Breast epithelium (tissue), 4 donors: ENCODE measurements around the gene ALDH6A1. TPM values are rescaled to one million over a fixed set of nuclear protein-coding genes. Genes with fewer than 3 reads are reported as not detected.

Experiments used
- DNase-seq, 2 donors: peaks; one replicate each; pipeline ENCODE4 v3.0.0-alpha.2; 2019; ENCODE audit warnings: low spot score in 2 of 2
- H3K27ac ChIP-seq, 2 donors: fragments of 200-600 bp; sonication (generic) in 1 of 2; one replicate each; pipeline ENCODE4 v1.5.1; 2016 to 2019; ENCODE audit warnings: mild to moderate bottlenecking in 1 of 2
- H3K27me3 ChIP-seq, 2 donors: fragments of 200-600 bp; sonication (generic) in 1 of 2; one replicate each; pipeline versions ENCODE4 v1.5.1 to v1.6.0; 2017 to 2019; ENCODE audit warnings: control low read depth in 1 of 2, mild to moderate bottlenecking in 1 of 2
- H3K36me3 ChIP-seq: fragments of 200-600 bp; one replicate; pipeline ENCODE4 v1.5.1; 2019
- H3K4me1 ChIP-seq, 2 donors: fragments of 200-600 bp; sonication (generic); one replicate each; pipeline ENCODE4 v1.5.1; 2016 to 2019; ENCODE audit warnings: control low read depth in 1 of 2
- H3K4me3 ChIP-seq, 3 donors: fragments of 200-600 bp; sonication (generic); 1 replicate in 2 of 3; 2 replicates in 1 of 3; pipeline ENCODE4 v1.5.1; 2016 to 2019; ENCODE audit warnings: mild to moderate bottlenecking in 3 of 3, moderate library complexity in 2 of 3
- H3K9me3 ChIP-seq, 2 donors: fragments of 200-600 bp; sonication (generic) in 1 of 2; one replicate each; pipeline ENCODE4 v1.5.1; 2016 to 2019; ENCODE audit warnings: control low read depth in 1 of 2
- CTCF ChIP-seq, 3 donors: fragments of 450-650 bp; IDR thresholded peaks; one replicate each; pipeline ENCODE4 v1.5.1; 2016 to 2017; ENCODE audit warnings: antibody characterized with exemption in 3 of 3, mild to moderate bottlenecking in 3 of 3, moderate library complexity in 3 of 3
- POLR2A ChIP-seq: fragments of 450-650 bp; IDR thresholded peaks from one replicate; pipeline ENCODE4 v1.6.1; 2016; ENCODE audit warnings: antibody characterized with exemption, mild to moderate bottlenecking, moderate library complexity
- POLR2AphosphoS5 ChIP-seq, 3 donors: sonication (generic); formaldehyde crosslinking; IDR thresholded peaks; one replicate each; pipeline ENCODE4 v1.6.1; 2017; ENCODE audit warnings: antibody characterized with exemption in 3 of 3
- intact Hi-C: fragments of 100-400 bp; cut with DNase I; formaldehyde crosslinking; loops from one replicate; pipeline ENCODE4 v1.15.1; 2023; ENCODE audit warnings: low total_unique reads
- total RNA-seq, 3 donors: library from RNA; depleted of rRNA; stranded (reverse); fragments of >200 nt; gene quantifications; one replicate each; pipeline ENCODE4 v1.1.0, GENCODE V29; 2016

ALDH6A1 gene
- total RNA-seq, 3 donors from 2014 or later, result 26.9 to 78.9 (median 40.7) TPM

DNA sequence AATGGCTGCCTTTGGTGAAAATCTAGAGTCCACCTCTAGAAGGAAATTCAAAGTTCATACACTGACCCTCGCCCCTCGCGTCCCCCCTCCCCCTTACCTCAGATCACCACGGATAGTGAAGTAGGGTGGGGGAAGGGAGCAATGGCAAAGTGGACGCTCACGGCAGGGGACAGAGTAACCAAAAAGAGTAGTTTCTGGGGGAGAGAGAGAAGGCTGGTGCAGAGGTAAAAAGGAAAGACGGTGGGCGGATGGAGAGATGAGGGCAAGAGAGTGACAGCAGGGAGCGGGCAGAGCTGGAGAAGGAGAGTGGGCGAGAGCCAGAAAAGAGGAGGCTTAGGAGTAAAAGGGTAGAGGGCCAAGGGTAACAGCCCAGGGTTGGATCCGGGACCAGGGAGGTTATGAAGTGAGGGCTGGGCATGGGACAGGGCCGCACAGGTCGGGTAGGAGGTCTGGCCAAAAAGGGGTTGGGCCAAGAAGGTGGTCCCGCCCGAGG lies 423 bp downstream of the ALDH6A1 start:
- Histone ChIP-seq H3K27me3 (no peaks in the 10 kb centered on the region), H3K9me3 (no peaks in the 10 kb centered on the region), H3K36me3 (no peaks in the 10 kb centered on the region), H3K4me1 (peaks cover 0 to 5% of the 10 kb centered on the region in 2 donors), H3K4me3 (peak overlapping the region; percentile 77 to 89 (median 85)), H3K27ac (peak overlapping the region; percentile 89 to 95)
- TF ChIP-seq POLR2AphosphoS5 (IDR thresholded peaks at IDR 0.05) (no peak), CTCF (IDR thresholded peaks at IDR 0.05) (no peak), POLR2A (no peak)
- peak in 1 of 2 donors; percentile 20 for DNase-seq
- intact Hi-C loops, result no loop called here

GRCh38 chr14:74083161-74083560 lies 1.1 kb downstream of the ALDH6A1 start:
- Histone ChIP-seq H3K27me3 (no peaks in the 10 kb centered on the region), H3K27ac (peak overlapping the region; percentile 89 to 95), H3K4me1 (peaks cover 0 to 5% of the 10 kb centered on the region in 2 donors), H3K9me3 (no peaks in the 10 kb centered on the region), H3K4me3 (peak overlapping the region; percentile 77 to 89 (median 85)), H3K36me3 (no peaks in the 10 kb centered on the region)
- DNase-seq, result no peak
- intact Hi-C loops, result no loop called here
- TF ChIP-seq POLR2A, result no peak
- no peak for TF ChIP-seq POLR2AphosphoS5 (IDR thresholded peaks at IDR 0.05)
- TF ChIP-seq CTCF (IDR thresholded peaks at IDR 0.05), result no peak

GRCh38 chr14:74081491-74081890 lies 2.8 kb downstream of the ALDH6A1 start:
- no peaks in the 10 kb centered on the region for H3K36me3 ChIP-seq
- intact Hi-C loops, result no loop called here
- H3K4me1 ChIP-seq, result peaks cover 0 to 5% of the 10 kb centered on the region in 2 donors
- TF ChIP-seq CTCF (IDR thresholded peaks at IDR 0.05), result no peak
- TF ChIP-seq POLR2AphosphoS5 (IDR thresholded peaks at IDR 0.05), result no peak
- TF ChIP-seq POLR2A, result no peak
- H3K4me3 ChIP-seq, result no peak overlapping the region
- DNase-seq, result no peak
- H3K27ac ChIP-seq, result no peak overlapping the region
- no peaks in the 10 kb centered on the region for H3K9me3 ChIP-seq
- H3K27me3 ChIP-seq, result no peaks in the 10 kb centered on the region

DNA sequence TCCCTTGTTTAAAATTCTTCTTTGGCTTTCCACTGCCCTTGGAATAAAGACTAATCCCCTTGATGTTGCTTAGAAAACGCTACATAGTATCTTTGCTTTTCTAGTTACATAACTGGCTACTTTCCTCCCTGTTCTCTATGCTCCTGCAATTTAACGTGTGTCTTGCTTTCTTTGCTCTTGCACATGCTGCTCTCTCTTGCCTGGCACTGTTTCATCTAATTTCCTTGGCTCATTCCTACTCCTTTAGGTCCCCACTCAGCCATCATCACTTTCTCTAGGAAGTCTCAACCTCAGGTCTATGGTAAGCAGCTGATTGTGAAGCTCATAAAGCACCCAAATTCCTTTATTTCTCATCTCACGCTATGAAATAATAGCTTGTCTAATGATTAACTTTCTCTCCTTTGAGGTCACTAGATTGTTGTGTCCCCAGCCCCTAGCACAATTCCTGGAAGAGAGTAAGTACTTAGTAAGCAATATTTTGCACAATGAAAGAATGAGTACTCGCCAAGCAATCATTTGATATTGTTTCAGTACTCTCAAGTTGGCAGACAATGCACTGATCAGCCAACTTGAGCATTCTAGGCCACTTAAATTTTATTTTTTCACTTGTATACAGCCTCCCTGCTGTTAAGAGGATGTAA lies 3.3 kb downstream of the ALDH6A1 start:
- Histone ChIP-seq H3K36me3 (no peaks in the 10 kb centered on the region), H3K27me3 (no peaks in the 10 kb centered on the region), H3K4me3 (no peak overlapping the region), H3K27ac (no peak overlapping the region), H3K4me1 (peaks cover 0 to 5% of the 10 kb centered on the region in 2 donors), H3K9me3 (no peaks in the 10 kb centered on the region)
- no peak for TF ChIP-seq POLR2A
- no peak for DNase-seq
- intact Hi-C loops, result no loop called here

GRCh38 chr14:74077401-74077800 lies 6.9 kb downstream of the ALDH6A1 start:
- H3K27me3 ChIP-seq, result no peaks in the 10 kb centered on the region
- H3K36me3 ChIP-seq, result no peaks in the 10 kb centered on the region
- no peak for DNase-seq
- no peaks in the 10 kb centered on the region for H3K4me1 ChIP-seq
- TF ChIP-seq POLR2A, result no peak
- H3K9me3 ChIP-seq, result no peaks in the 10 kb centered on the region
- H3K4me3 ChIP-seq, result no peak overlapping the region
- no peak overlapping the region for H3K27ac ChIP-seq
- intact Hi-C loops, result no loop called here

- TF ChIP-seq POLR2A (no peak), CTCF (IDR thresholded peaks at IDR 0.05) (no peak), POLR2AphosphoS5 (IDR thresholded peaks at IDR 0.05) (no peak)
- intact Hi-C loops, result no loop called here
- Histone ChIP-seq H3K9me3 (no peaks in the 10 kb centered on the region), H3K4me1 (no peaks in the 10 kb centered on the region), H3K4me3 (no peak overlapping the region), H3K27me3 (no peaks in the 10 kb centered on the region), H3K27ac (no peak overlapping the region), H3K36me3 (no peaks in the 10 kb centered on the region)
- DNase-seq, result no peak
Observed at GRCh38 chr14:74065746-74066575, 18.3 kb downstream of the ALDH6A1 start.
